Non-pigmented ciliary epithelial cell (primary cell): ENCODE measurements around the gene RTCA.
A peak's percentile ranks its signal among the peaks of the same experiment; 100 is the strongest.
"Not testable (repeated sequence)": the region's sequence is repeated elsewhere in the genome, so short reads cannot be mapped to it uniquely, and the experiment has no call there.

Source experiments
- DNase-seq: peaks from one replicate; pipeline ENCODE4 v3.0.0-alpha.2; 2010; ENCODE audit warnings: low read depth

Gene RTCA

GRCh38 chr1:100261686-100262085, 4.3 kb upstream of the RTCA start:
- no peak for DNase-seq

- DNase-seq = not testable (repeated sequence)
These were observed 1.9 kb upstream of the RTCA start for GRCh38 chr1:100264081-100264480.

GRCh38 chr1:100265562-100265930, 470 bp upstream of the RTCA start:
- no peak for DNase-seq

- no peak for DNase-seq
These were observed 725 bp downstream of the RTCA start for GRCh38 chr1:100266741-100267140.

- no peak for DNase-seq
These were observed 1.3 kb downstream of the RTCA start for GRCh38 chr1:100267284-100267683.

GRCh38 chr1:100268202-100268601, 2.2 kb downstream of the RTCA start:
- DNase-seq = no peak

GRCh38 chr1:100277866-100278265, 11.8 kb downstream of the RTCA start:
- DNase-seq = no peak

GRCh38 chr1:100279358-100279923, 13.4 kb downstream of the RTCA start:
- no peak for DNase-seq

- no peak for DNase-seq
These were observed 14.1 kb downstream of the RTCA start for GRCh38 chr1:100279954-100280682.

GRCh38 chr1:100284591-100284990, 18.6 kb downstream of the RTCA start:
- no peak for DNase-seq

GRCh38 chr1:100287162-100287561, 21.1 kb downstream of the RTCA start:
- DNase-seq = no peak

GRCh38 chr1:100290291-100290690, 24.3 kb downstream of the RTCA start:
- no peak for DNase-seq

- peak; percentile 31 for DNase-seq
These were observed 26.7 kb downstream of the RTCA start for GRCh38 chr1:100292711-100293110.

- DNase-seq = no peak
These were observed 30.1 kb downstream of the RTCA start for GRCh38 chr1:100296140-100296539.

GRCh38 chr1:100296997-100297396, 31.0 kb downstream of the RTCA start:
- not testable (repeated sequence) for DNase-seq

GRCh38 chr1:100298512-100298911, 32.5 kb downstream of the RTCA start:
- DNase-seq = no peak

- no peak for DNase-seq
These were observed 33.7 kb downstream of the RTCA start for GRCh38 chr1:100299521-100300222.

- DNase-seq = no peak
These were observed 34.7 kb downstream of the RTCA start for GRCh38 chr1:100300691-100301090.

- DNase-seq = no peak
These were observed 36.7 kb downstream of the RTCA start for GRCh38 chr1:100302739-100303138.

- no peak for DNase-seq
These were observed 38.2 kb downstream of the RTCA start for GRCh38 chr1:100304227-100304626.

- no peak for DNase-seq
These were observed 38.9 kb downstream of the RTCA start for GRCh38 chr1:100304921-100305320.

- DNase-seq = no peak
These were observed 39.9 kb downstream of the RTCA start for GRCh38 chr1:100305954-100306353.

GRCh38 chr1:100306735-100307313, 40.8 kb downstream of the RTCA start:
- DNase-seq = no peak
